Cerebellar cortex (tissue), 1 donor: ENCODE measurements around the gene TRIM41.
A peak's percentile ranks its signal among the peaks of the same experiment; 100 is the strongest.
"Not testable (repeated sequence)": the region's sequence is repeated elsewhere in the genome, so short reads cannot be mapped to it uniquely, and the experiment has no call there.

ENCODE experiments used
- DNase-seq: peaks from one replicate; pipeline ENCODE4 v3.0.0-alpha.2; 2015; ENCODE audit warnings: low spot score

The TRIM41 gene

GRCh38 chr5:181248277-181248676, 25.2 kb downstream of the TRIM41 start:
- no peak for DNase-seq

GRCh38 chr5:181255276-181255675, 32.2 kb downstream of the TRIM41 start:
- DNase-seq: no peak

DNA sequence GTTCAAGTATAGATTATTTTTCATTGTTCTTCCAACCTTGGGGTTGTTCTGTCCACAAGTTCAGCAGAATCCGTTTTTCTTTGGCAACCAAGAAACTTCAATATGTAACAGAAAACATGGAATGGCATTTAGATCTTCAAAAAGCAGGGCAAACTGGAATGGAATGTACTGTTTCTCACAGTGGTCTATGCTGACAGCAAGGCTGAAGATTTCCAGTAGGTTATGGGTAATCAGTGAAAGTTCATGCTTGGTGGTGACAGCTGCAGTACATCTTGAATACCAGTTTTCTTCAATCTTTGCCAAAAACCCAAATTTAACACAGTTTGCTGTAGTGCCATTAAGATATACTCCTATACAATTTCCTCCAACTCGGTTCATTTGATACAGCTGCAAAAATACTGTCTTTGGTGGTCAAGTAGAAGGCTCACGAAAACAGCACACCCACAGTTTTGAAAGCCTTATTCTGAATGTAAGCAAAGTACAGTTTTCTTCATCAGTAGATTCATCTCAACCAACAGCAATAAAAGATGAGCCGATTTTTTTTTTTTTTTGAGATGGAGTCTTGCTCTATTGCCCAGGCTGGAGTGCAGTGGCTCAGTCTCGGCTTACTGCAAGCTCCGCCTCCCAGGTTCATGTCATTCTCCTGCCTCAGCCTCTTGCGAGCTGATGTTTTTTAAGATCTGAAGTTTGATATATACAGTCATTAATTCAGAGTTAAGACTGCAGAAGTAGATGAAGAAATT, 32.9 kb downstream of the TRIM41 start:
- DNase-seq: no peak

DNA sequence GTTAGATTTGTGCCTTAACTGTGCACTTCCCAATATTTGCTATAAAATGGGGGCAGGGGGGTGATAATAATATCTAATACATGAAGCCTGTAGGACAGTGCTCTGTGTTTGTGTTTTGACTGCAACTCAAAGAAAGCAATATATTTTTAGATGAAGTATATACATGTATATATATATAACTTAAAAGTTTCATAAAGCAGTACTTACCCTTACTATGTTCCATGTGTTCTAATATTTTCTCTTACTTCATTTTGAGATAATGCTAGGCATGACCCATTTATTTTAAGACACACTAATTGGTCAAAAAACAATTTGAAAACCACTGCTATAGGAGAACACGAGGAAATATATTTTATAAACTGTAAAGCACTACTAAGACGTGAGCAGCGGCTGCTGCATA, 35.5 kb downstream of the TRIM41 start:
- DNase-seq: no peak

DNA sequence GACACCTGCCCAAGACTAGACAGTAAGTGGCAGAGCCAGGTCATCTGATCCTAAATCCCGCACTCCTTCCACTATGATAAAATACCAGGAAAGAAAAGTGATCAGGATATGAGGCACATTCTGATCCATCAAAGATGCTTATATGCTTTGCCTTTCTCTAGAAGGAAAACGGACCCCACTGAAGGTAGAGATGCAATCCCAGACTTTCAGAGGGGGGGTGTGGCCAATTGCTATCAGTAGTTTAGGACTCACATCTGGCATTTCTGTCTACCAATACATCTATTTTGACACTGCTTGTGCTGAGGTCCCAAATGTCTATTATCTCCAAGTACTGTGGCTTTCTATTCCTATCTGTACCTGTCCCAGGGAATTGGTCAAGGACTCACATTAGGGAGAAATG, 36.2 kb downstream of the TRIM41 start:
- DNase-seq: no peak

DNA sequence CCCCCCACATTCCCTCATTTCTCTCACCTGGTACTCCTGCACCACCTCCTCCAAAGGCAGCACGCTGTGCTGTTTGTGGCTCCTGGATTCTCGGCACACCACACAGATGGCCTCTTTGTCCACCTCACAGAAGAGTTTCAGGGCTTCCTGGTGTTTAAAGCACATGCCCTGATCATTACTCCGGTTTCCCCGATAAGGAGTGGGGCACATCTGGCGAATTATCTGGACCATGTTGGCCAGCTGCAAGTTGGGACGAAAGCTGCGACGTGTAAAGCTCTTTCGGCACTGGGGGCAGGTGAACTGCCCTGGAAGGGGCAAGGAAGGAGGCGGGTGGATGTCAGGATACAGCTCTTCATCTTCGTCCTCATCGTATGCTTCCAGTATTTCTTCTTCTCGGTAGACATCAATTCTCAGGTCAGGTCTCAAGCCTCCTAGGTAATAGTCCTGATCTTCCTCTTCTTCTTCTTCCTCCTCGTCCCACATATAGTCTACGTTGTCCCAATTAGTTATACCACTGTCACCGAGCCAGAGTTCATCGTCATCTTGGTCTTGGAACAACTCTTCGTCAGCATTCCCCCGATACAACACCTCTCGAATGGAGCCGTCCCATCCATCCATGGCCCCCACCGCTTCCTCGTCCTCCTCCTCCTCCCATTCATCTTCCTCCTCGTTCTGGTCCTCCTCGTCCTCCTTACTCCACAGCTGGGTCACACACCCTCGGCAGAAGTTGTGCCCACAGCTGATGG, 37.1 kb downstream of the TRIM41 start:
- DNase-seq: no peak

GRCh38 chr5:181260720-181261319, 37.7 kb downstream of the TRIM41 start, which contains the start of gene TRIM52:
Gene TRIM52, minus strand, starts transcription at chr5:181261143. Its CDS starts 330 bp downstream, at chr5:181260813.
- DNase-seq: peak; percentile 95

DNA sequence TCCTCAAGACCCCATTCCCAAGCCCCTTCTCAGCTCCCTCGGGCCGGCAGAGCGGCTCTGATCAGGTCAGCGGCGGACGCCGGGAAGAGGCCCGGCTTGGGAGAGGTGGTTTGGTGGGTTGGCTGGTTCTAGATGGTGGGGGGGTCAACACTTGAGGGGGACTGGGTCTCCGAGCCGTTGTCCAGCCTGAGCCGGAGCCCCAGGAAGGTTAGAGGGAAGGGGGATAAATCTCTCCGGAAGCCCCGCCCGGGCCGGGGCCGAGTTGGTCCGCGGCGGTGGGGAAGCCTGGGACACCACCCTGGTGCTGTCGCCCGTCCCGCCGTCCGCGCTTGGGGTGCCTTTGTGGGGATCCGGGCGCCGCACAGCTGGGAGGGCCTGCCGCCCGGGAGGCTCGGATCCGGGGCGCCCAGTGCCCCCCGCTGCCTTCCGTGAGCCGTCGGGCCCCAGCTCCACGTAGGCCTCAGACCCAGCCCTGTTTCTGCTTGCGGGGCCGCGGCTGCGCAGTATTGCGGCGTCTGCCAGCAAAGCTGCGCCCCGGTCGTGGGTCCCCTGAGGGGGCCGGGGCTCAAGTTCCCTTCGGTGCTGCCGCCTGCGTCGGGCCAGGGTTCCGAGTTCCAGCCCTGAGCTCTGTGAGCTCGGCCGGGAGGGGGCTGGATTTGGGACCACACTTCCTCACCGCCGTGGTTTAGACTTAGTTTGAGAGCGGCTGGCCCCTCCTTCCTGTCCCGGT, 38.4 kb downstream of the TRIM41 start:
- peak; percentile 59 for DNase-seq

DNA sequence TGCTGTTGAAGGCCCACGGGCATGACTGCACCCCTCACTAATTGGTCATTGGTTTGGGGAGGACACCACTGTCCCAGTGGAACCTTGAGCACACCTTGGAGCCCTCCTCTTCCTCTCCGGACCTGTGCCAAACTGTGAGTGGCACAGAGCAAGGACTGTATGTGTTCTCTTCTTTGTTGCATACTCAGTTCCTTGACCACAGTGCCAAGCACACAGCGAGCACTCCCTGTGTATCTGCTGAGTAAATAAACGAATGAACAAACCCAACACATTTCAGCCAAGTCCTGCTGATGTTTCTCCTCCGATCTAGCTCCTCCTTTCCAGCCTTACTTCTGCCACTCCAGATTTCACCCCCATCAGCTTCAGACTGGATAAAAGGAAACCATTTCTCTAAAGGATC, 40.6 kb downstream of the TRIM41 start:
- DNase-seq: no peak

DNA sequence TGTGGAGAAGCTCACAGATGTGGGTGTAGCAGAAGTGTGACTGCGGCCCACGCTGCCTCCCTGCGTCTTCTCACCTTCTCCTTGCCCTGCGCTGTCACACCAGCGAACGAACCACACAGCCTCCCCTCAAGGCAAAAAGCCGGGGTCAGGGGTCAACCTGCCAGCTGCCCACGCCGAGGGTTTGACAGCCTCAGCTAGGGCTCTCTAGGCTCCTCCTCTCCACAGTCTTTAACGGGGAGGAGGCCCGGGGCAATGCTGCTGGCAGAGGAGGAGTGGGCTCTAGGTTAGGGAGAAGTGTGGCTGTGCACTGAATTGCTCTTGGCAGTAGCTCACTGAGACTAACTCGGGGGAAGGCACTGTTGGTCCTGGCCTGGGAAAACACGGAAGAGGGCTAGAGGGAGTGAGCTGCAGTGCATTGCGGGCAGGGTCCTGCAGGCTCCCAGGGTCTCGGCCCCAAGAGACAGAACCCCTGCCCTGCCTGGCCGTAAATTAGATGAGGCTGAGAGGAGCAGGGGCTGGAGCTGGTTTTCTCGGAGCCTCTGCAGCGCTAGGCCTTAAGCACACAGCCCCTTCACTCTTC, 42.1 kb downstream of the TRIM41 start:
- DNase-seq: no peak

DNA sequence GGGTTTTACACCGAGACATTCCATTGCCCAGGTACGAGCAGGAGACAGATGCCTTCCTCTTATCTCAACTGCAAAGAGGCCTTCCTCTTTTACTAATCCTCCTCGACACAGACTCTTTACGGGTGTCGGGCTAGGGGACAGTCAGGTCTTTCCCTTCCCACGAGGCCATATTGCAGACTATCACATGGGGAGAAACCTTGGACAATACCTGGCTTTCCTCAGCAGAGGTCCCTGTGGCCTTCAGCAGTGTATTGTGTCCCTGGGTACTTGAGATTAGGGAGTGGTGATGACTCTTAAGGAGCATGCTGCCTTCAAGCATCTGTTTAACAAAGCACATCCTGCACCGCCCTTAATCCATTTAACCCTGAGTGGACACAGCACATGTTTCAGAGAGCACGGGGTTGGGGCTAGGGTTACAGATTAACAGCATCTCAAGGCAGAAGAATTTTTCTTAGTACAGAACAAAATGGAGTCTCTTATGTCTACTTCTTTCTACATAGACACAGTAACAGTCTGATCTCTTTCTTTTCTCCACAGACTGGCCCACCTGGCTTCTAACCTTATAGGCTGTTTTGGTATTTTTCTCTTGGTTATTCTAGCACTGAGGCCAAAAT, 44.3 kb downstream of the TRIM41 start:
- not testable (repeated sequence) for DNase-seq

GRCh38 chr5:181267907-181268306, 44.8 kb downstream of the TRIM41 start:
- not testable (repeated sequence) for DNase-seq

DNA sequence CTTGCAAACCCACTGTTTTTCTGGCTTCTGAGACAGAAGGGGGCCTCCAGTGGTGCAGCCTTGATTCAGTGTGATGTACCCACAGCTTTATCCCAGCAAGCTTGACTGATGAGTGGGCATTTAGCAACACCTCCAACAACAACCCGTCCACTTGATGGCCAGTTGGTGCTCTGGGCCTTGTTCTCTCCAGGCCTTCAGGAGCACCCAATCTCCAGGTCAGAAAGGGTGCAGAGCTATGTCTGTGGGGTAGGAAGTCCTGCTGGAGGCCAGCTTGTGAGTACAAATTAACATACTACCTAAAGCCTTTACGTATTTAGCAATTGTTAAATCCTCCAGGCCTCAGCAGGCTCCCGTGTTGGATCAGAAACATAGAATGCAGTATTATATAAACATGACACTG, 48.0 kb downstream of the TRIM41 start:
- DNase-seq: no peak

DNA sequence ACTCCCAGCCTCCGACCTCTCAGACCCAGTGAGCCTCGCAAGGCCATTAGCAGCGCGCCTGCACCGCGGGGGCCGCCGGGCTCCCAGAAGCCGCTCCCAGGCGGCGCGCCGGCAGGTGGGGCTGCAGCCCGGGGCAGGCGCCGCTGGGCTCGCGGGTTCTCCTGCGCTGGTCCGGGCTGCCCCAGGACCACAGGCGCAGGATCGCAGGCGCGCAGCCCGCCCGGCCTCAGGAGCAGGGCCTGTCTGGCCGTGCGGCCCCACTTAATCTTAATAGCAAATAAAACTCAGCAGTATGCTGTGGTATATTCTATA, 50.3 kb downstream of the TRIM41 start:
- DNase-seq: not testable (repeated sequence)

- DNase-seq: no peak
Measured at GRCh38 chr5:181280251-181280762, 57.2 kb downstream of the TRIM41 start.

DNA sequence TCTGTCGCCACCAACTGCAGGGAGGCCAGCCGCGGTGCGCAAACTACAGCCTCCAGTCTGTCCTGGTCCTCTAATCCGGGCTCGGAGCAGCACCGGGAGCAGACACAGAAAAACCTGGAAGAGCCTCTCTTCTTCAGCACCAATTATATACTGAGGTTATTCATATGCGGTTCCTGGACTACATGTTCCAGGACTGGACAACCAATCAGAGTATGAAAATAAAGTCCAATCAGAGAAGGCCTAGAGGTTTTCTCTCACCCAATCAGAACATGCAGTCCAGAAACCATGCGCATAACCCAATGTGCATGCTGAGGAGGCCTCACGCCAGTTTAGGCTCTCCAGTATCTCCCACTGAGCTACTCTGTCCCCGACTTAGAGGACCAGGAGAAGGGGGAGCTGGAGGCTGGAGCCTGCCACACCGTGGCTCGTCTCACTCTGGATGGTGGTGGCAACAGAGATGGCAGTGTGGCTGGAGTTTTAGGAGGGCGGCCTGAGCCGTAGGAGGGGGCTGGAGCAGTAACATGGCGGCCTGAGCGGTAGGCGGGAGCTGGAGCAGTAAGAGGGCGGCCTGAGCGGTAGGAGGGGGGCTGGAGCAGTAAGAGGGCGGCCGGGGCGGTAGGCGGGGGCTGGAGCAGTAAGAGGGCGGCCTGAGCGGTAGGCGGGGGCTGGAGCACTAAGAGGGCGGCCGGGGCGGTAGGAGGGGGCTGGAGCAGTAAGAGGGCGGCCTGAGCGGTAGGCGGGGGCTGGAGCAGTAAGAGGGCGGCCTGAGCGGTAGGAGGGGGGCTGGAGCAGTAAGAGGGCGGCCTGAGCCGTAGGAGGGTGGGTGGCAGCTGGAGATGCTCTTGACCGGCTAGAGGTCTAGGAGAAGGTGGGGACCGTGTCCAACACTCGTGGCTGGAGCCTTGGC, 58.2 kb downstream of the TRIM41 start:
- DNase-seq: no peak

- DNase-seq: no peak
Measured at GRCh38 chr5:181281984-181282316, 58.9 kb downstream of the TRIM41 start.

- DNase-seq: not testable (repeated sequence)
Measured at GRCh38 chr5:181282415-181282814, 59.3 kb downstream of the TRIM41 start.

GRCh38 chr5:181282874-181283273, 59.8 kb downstream of the TRIM41 start:
- DNase-seq: no peak

DNA sequence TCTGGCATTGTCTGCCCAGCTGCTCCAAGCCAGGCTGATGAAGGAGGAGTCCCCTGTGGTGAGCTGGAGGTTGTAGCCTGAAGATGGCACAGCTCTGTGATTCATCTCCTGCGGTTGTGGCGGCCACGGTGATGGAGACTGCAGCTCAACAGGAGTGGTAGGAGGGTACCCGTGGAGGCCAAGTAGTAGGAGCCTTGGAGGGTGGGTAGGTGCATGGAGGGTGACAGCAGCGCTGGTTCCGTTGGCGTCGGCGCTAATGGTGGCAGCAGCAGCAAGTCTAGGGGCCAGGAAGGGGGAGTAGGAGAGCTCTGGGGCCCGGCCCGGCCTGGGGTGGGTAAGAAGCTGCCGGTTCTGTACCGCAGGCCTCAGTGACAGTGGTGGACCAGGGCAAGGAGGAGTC, 60.3 kb downstream of the TRIM41 start:
- no peak for DNase-seq
